Endothelial cell of umbilical vein (primary cell): ENCODE measurements around the gene PTGIR. TPM values are rescaled to one million over a fixed set of nuclear protein-coding genes. Genes with fewer than 3 reads are reported as not detected.
A peak's percentile ranks its signal among the peaks of the same experiment; 100 is the strongest.

Source experiments
- BruUV-seq: library from RNA; stranded (reverse); fragments of 400-500 nt; replicated peaks from 2 replicates; lab custom pipeline; 2021; lab: Mats Ljungman, UMichigan
- CTCF ChIA-PET: fragments of 300-600, 350-600 bp; sonication (Branson Sonifier 250); formaldehyde crosslinking; loops from one replicate; lab custom pipeline; 2021; ENCODE audit warnings: antibody characterized with exemption, inconsistent platforms; lab: Charles Lee
- POLR2A ChIA-PET: fragments of 300-600, 350-600 bp; sonication (Branson Sonifier 250); formaldehyde crosslinking; loops from one replicate; lab custom pipeline; 2021; ENCODE audit warnings: antibody characterized with exemption, inconsistent platforms; lab: Charles Lee
- DNase-seq: peaks from one replicate; pipeline ENCODE4 v3.0.0-alpha.2; 2011; ENCODE audit warnings: low read depth, low spot score
- FAIRE-seq: peaks from 2 replicates; lab custom pipeline; 2011; peaks lifted over from hg19 to GRCh38; lab: Jason Lieb, UNC
- H2AFZ ChIP-seq: 2 replicates; pipeline ENCODE4 v1.6.0; 2012; ENCODE audit warnings: low read depth, low read length, control low read depth, inconsistent platforms
- H3K27ac ChIP-seq: 2 replicates; pipeline ENCODE4 v1.5.1; 2011; ENCODE audit warnings: low read depth, mild to moderate bottlenecking, control low read depth, low read length, moderate library complexity; ENCODE audit not compliant: insufficient read depth
- H3K27me3 ChIP-seq, 2 experiments: 2 replicates each; pipeline versions ENCODE4 v1.6.0 to v1.6.1; 2011; ENCODE audit warnings: low read length in 2 of 2, mixed read lengths in 1 of 2; ENCODE audit not compliant: control insufficient read depth in 2 of 2, insufficient read depth in 2 of 2
- H3K36me3 ChIP-seq, 2 experiments: 2 replicates in 1 of 2; 3 replicates in 1 of 2; pipeline ENCODE4 v1.5.1; 2011; ENCODE audit warnings: low read length in 2 of 2, mild to moderate bottlenecking in 1 of 2, moderate library complexity in 1 of 2; ENCODE audit not compliant: control insufficient read depth in 2 of 2, insufficient read depth in 2 of 2; ENCODE audit errors: extremely low read depth in 1 of 2
- H3K4me1 ChIP-seq: 3 replicates; pipeline ENCODE4 v1.5.1; 2011; ENCODE audit warnings: mild to moderate bottlenecking, low read length; ENCODE audit not compliant: control insufficient read depth, insufficient read depth; ENCODE audit errors: extremely low read depth
- H3K4me2 ChIP-seq: 2 replicates; pipeline ENCODE4 v1.6.1; 2011; ENCODE audit warnings: low read length, control low read depth, mixed read lengths; ENCODE audit not compliant: insufficient read depth
- H3K4me3 ChIP-seq, 3 experiments: fragments of 200-600 bp in 1 of 3; sonication (generic), shearing (Covaris generic) in 1 of 3; replicated peaks in 1 of 3; 2 replicates each; pipeline ENCODE4 v1.5.1; 2011 to 2016; ENCODE audit warnings: control low read depth in 3 of 3, low read length in 3 of 3, mild to moderate bottlenecking in 2 of 3, inconsistent platforms in 1 of 3, low read depth in 1 of 3, moderate library complexity in 1 of 3; ENCODE audit not compliant: insufficient read depth in 1 of 3
- H3K79me2 ChIP-seq: 2 replicates; pipeline ENCODE4 v1.6.0; 2012; ENCODE audit warnings: low read length, inconsistent platforms; ENCODE audit not compliant: control insufficient read depth, insufficient read depth
- H3K9ac ChIP-seq: replicated peaks from 2 replicates; pipeline ENCODE3; 2011; ENCODE audit warnings: low read length, control low read depth; ENCODE audit not compliant: insufficient read depth; ENCODE audit errors: extremely low read depth
- H3K9me1 ChIP-seq: replicated peaks from 3 replicates; pipeline ENCODE4 v1.6.0; 2011; ENCODE audit warnings: mild to moderate bottlenecking, low read length; ENCODE audit not compliant: control insufficient read depth, insufficient read depth; ENCODE audit errors: extremely low read depth
- H3K9me3 ChIP-seq: replicated peaks from 2 replicates; pipeline ENCODE4 v1.5.1; 2012; ENCODE audit warnings: low read length, inconsistent platforms; ENCODE audit not compliant: control insufficient read depth, insufficient read depth
- H4K20me1 ChIP-seq: replicated peaks from 2 replicates; pipeline ENCODE3; 2011; ENCODE audit warnings: mild to moderate bottlenecking, low read length; ENCODE audit not compliant: control insufficient read depth, insufficient read depth; ENCODE audit errors: extremely low read depth
- EZH2 ChIP-seq: IDR thresholded peaks from 2 replicates; pipeline ENCODE4 v1.6.1; 2012; ENCODE audit warnings: borderline replicate concordance, low read depth, mild to moderate bottlenecking, moderate library complexity, low read length, inconsistent platforms; ENCODE audit not compliant: severe bottlenecking
- FOS ChIP-seq: IDR thresholded peaks from 2 replicates; pipeline ENCODE4 v1.6.1; 2011; ENCODE audit warnings: mild to moderate bottlenecking, low read length, moderate library complexity, borderline replicate concordance; ENCODE audit not compliant: insufficient read depth
- GATA2 ChIP-seq: IDR thresholded peaks from 2 replicates; pipeline ENCODE4 v1.7.0; 2011; ENCODE audit warnings: low read depth, mild to moderate bottlenecking, moderate library complexity, mixed read lengths, low read length; ENCODE audit not compliant: insufficient read length, insufficient read depth
- JUN ChIP-seq: IDR thresholded peaks from 2 replicates; pipeline ENCODE4 v1.6.1; 2011; ENCODE audit warnings: borderline replicate concordance, low read depth; ENCODE audit not compliant: insufficient read length, insufficient read depth
- MYC ChIP-seq: IDR thresholded peaks from one replicate; pipeline ENCODE4 v1.6.1; 2011; ENCODE audit warnings: mild to moderate bottlenecking, low read depth, low read length
- POLR2A ChIP-seq: IDR thresholded peaks from 2 replicates; pipeline ENCODE4 v1.6.1; 2012; ENCODE audit warnings: low read depth, mild to moderate bottlenecking, control low read depth, low read length
- POLR2AphosphoS5 ChIP-seq: IDR thresholded peaks from 2 replicates; pipeline ENCODE4 v1.6.1; 2012; ENCODE audit warnings: low read depth, mild to moderate bottlenecking, control low read depth, low read length, moderate library complexity; ENCODE audit not compliant: insufficient read depth
- dilution Hi-C: fragments of 300-500 bp; cut with MboI; formaldehyde crosslinking; loops from one replicate; pipeline ENCODE4 v1.15.0; 2019; ENCODE audit warnings: low sequenced_read_pairs; ENCODE audit not compliant: extremely low pct_ligation_motif_present
- intact Hi-C: fragments of 100-400 bp; cut with micrococcal nuclease; formaldehyde crosslinking; loops from one replicate; pipeline ENCODE4 v1.10.0; 2022
- polyA plus RNA-seq, 4 experiments: library from polyadenylated mRNA; depleted of rRNA in 3 of 4; stranded (reverse) in 3 of 4; unstranded in 1 of 4; fragments of >200 nt; gene quantifications; 2 replicates each; pipeline versions ENCODE4 v1.2.1 to v1.2.3, GENCODE V29; 2011 to 2012; ENCODE audit warnings: missing spikeins in 1 of 4
- total RNA-seq: library from RNA; stranded (reverse); gene quantifications from 2 replicates; pipeline ENCODE4 v1.2.3, GENCODE V29; 2021
- TF ChIP-seq, protein P1 (sequence below): IDR thresholded peaks from 2 replicates; pipeline ENCODE4 v1.6.1; 2011; ENCODE audit not compliant: insufficient read depth, insufficient read length
- TF ChIP-seq, protein P2 (sequence below), 2 donors: IDR thresholded peaks; 1 replicate in 1 of 2; 2 replicates in 1 of 2; pipeline ENCODE4 v1.5.1; 2011; ENCODE audit warnings: low read length in 2 of 2, mild to moderate bottlenecking in 2 of 2, moderate library complexity in 2 of 2, control low read depth in 1 of 2, inconsistent platforms in 1 of 2, low read depth in 1 of 2; ENCODE audit not compliant: insufficient read depth in 1 of 2; ENCODE audit errors: extremely low read depth in 1 of 2

The PTGIR gene
- total and polyA plus RNA-seq, 2 donors (not counting 3 experiments of a cell fraction or from before 2014, with no cell fraction given) = 0.55 to 2.7 TPM

DNA sequence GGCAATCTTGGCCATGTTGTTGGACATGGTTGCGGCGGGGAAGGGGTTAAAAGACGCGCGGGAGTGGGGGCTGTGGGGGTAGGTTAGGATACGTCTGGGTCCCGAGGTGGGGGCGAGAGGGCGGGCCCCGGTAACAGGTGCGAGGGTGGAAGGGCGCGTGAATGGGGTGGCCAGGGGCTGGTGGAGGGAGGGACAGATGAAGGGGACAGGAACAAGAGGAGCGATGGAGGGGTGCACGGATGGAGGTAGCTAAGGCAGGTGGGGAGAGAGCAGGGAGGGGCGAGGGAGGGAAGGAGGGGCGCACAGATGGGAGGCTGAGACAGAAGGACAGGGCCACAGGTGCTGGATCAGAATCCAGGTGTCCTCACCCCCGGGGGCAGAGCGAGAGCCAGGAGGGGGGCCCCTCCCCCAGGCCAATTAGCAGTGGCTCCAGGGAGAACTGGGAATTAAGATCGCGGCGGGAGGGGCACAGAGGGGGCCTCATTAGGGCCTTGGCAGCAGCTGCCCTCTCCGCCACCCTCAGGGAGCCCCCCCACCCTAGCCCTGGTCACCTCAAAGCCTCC is 9.8 kb upstream of the PTGIR start:
- Histone ChIP-seq H2AFZ (no peak overlapping the region), H3K9me3 (no peaks in the 10 kb centered on the region), H3K27me3 (peaks cover 0 to 13% of the 10 kb centered on the region in 2 experiments), H3K4me3 (peak overlapping the region in 1 of 3 experiments; percentile 20), H3K4me1 (peaks cover 8% of the 10 kb centered on the region), H3K79me2 (no peaks in the 10 kb centered on the region), H3K4me2 (no peak overlapping the region), H3K9ac (no peak overlapping the region), H3K9me1 (no peaks in the 10 kb centered on the region), H3K36me3 (no peaks in the 10 kb centered on the region), H4K20me1 (no peaks in the 10 kb centered on the region), H3K27ac (no peak overlapping the region)
- ChIA-PET POLR2A (no interaction called here), CTCF (interaction anchor here (2.0 to 4.6 kb wide), 2 partner anchors 18 to 27 kb away, joined by 8 to 39 read pairs; partner anchors contain the start of gene DACT3)
- dilution Hi-C loops (no loop called here), intact Hi-C loops (loop anchor here (1.0 kb wide), 1 partner anchor 27 kb away; the partner anchor contains the start of gene DACT3)
- FAIRE-seq (no peak), DNase-seq (no peak)
- no peak for TF ChIP-seq GATA2
- TF ChIP-seq FOS = no peak
- TF ChIP-seq, protein P1, sequence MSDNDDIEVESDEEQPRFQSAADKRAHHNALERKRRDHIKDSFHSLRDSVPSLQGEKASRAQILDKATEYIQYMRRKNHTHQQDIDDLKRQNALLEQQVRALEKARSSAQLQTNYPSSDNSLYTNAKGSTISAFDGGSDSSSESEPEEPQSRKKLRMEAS = no peak
- no peak for TF ChIP-seq EZH2
- BruUV-seq = no TSS peak

DNA sequence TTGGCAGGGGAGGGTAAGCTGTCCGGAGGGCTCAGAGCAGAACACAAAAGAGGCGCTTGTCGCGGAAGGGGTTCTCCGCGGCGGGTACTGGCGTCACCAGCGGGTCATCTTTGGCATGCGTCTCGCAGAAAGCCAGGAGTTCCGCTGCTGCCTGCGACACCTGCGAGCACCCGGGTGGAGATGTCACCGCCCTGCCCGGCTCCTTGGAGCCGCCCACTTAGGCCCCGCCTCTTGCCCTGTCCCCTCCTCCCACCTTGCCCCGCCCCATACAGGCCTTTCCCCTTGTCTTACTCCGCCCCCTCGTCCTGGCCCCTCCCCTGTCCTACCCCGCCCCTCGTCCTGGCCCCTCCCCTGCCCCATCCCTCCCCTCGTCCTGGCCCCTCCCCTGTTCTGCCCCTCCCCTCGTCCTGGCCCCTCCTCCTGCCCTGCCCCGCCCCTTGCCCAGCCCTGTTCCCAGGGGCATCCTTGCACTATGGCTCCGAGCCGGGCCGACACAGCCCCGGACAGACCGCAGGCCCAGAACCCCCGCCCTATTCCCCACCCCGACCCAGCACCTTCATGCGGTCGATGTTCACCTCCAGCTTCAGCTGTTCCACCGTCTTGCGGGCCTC is 9.3 kb upstream of the PTGIR start:
- peaks cover 2% of the 10 kb centered on the region for H3K4me1 ChIP-seq
- no peak overlapping the region for H3K9ac ChIP-seq
- ChIA-PET CTCF (interaction anchor here (0.8 to 5.1 kb wide), 4 partner anchors 15 to 28 kb away, joined by 3 to 39 read pairs (median 18); partner anchors contain the start of gene DACT3), POLR2A (no interaction called here)
- peak; percentile 81 for FAIRE-seq
- H3K27ac ChIP-seq = no peak overlapping the region
- dilution Hi-C loops = no loop called here
- H3K27me3 ChIP-seq = peaks cover 0 to 12% of the 10 kb centered on the region in 2 experiments
- peak overlapping the region; percentile 53 for H2AFZ ChIP-seq
- peak; percentile 75 for DNase-seq
- no peaks in the 10 kb centered on the region for H3K9me1 ChIP-seq
- BruUV-seq = no TSS peak
- H4K20me1 ChIP-seq = no peaks in the 10 kb centered on the region
- TF ChIP-seq POLR2A = no peak
- TF ChIP-seq MYC = no peak
- TF ChIP-seq JUN = no peak
- TF ChIP-seq POLR2AphosphoS5 = no peak
- TF ChIP-seq EZH2 = no peak
- TF ChIP-seq, protein P1 = no peak
- TF ChIP-seq GATA2 = no peak
- TF ChIP-seq, protein P2, sequence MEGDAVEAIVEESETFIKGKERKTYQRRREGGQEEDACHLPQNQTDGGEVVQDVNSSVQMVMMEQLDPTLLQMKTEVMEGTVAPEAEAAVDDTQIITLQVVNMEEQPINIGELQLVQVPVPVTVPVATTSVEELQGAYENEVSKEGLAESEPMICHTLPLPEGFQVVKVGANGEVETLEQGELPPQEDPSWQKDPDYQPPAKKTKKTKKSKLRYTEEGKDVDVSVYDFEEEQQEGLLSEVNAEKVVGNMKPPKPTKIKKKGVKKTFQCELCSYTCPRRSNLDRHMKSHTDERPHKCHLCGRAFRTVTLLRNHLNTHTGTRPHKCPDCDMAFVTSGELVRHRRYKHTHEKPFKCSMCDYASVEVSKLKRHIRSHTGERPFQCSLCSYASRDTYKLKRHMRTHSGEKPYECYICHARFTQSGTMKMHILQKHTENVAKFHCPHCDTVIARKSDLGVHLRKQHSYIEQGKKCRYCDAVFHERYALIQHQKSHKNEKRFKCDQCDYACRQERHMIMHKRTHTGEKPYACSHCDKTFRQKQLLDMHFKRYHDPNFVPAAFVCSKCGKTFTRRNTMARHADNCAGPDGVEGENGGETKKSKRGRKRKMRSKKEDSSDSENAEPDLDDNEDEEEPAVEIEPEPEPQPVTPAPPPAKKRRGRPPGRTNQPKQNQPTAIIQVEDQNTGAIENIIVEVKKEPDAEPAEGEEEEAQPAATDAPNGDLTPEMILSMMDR (IDR thresholded peaks at IDR 0.05; ENCODE audit: extremely low read depth in 1 of 2, insufficient read depth in 1 of 2, low read depth in 1 of 2, low read length in 2 of 2) = no peak
- TF ChIP-seq FOS = no peak
- H3K4me2 ChIP-seq = peak overlapping the region; percentile 33
- no peaks in the 10 kb centered on the region for H3K36me3 ChIP-seq
- peak overlapping the region in 1 of 3 experiments; percentile 32 for H3K4me3 ChIP-seq
- no peaks in the 10 kb centered on the region for H3K9me3 ChIP-seq
- intact Hi-C loops = loop anchor here (1.0 kb wide), 1 partner anchor 27 kb away; the partner anchor contains the start of gene DACT3
- H3K79me2 ChIP-seq = no peaks in the 10 kb centered on the region
